Panc1 (cell line): Measurements from ENCODE around the gene CDIP1. TPM values are rescaled to one million over a fixed set of nuclear protein-coding genes. Genes with fewer than 3 reads are reported as not detected.
A peak's percentile ranks its signal among the peaks of the same experiment; 100 is the strongest.

Source experiments
- ATAC-seq: fragments of 200-7000 bp; cut with Tn5 transposase; 2 replicates; pipeline ENCODE4 v1.9.1; 2020; ENCODE audit warnings: mild to moderate bottlenecking, moderate library complexity
- BruUV-seq: library from RNA; stranded (reverse); fragments of 400-500 nt; replicated peaks from 2 replicates; lab custom pipeline; 2021; lab: Mats Ljungman, UMichigan
- CTCF ChIA-PET: fragments of 300-600 bp; sonication (Branson Sonifier 250); formaldehyde crosslinking; loops from one replicate; lab custom pipeline; 2022; ENCODE audit warnings: antibody characterized with exemption; lab: Charles Lee
- POLR2A ChIA-PET: fragments of 300-600 bp; sonication (Branson Sonifier 250); formaldehyde crosslinking; loops from one replicate; lab custom pipeline; 2022; ENCODE audit warnings: antibody characterized with exemption; lab: Charles Lee
- DNase-seq: peaks from one replicate; pipeline ENCODE4 v3.0.0-alpha.2; 2010; ENCODE audit warnings: low read depth, low spot score
- H3K27ac ChIP-seq: 2 replicates; pipeline ENCODE4 v1.5.1; 2011; ENCODE audit warnings: mild to moderate bottlenecking, low read length, inconsistent platforms
- H3K27me3 ChIP-seq: fragments of 200-500 bp; sonication (Bioruptor generic); 2 replicates; pipeline ENCODE4 v1.6.0; 2014; ENCODE audit warnings: low read length, inconsistent platforms; ENCODE audit not compliant: control insufficient read depth, insufficient read depth
- H3K36me3 ChIP-seq: fragments of 200-500 bp; sonication (Bioruptor generic); 2 replicates; pipeline ENCODE4 v1.5.1; 2014; ENCODE audit warnings: inconsistent platforms, mild to moderate bottlenecking, low read length, moderate library complexity; ENCODE audit not compliant: control insufficient read depth, insufficient read depth
- H3K4me1 ChIP-seq: 2 replicates; pipeline ENCODE4 v1.5.1; 2011; ENCODE audit warnings: inconsistent platforms, mild to moderate bottlenecking, low read length, moderate library complexity; ENCODE audit not compliant: control insufficient read depth, insufficient read depth
- H3K4me3 ChIP-seq, 2 experiments: 2 replicates each; pipeline ENCODE4 v1.5.1; 2011 to 2012; ENCODE audit warnings: low read depth in 2 of 2, low read length in 2 of 2, mild to moderate bottlenecking in 2 of 2, inconsistent platforms in 1 of 2, moderate library complexity in 1 of 2
- H3K9me3 ChIP-seq: fragments of 200-500 bp; sonication (Bioruptor generic); 2 replicates; pipeline ENCODE4 v1.5.1; 2014; ENCODE audit warnings: low read depth, mild to moderate bottlenecking, inconsistent platforms, low read length, moderate library complexity; ENCODE audit not compliant: control insufficient read depth, insufficient read depth
- CTCF ChIP-seq: fragments of 450-650 bp; IDR thresholded peaks from 2 replicates; pipeline ENCODE4 v1.5.1; 2017; ENCODE audit warnings: mild to moderate bottlenecking
- POLR2AphosphoS5 ChIP-seq: IDR thresholded peaks from 2 replicates; pipeline ENCODE4 v1.6.1; 2012; ENCODE audit warnings: mild to moderate bottlenecking, low read depth, low read length, moderate library complexity
- REST ChIP-seq, 2 experiments: IDR thresholded peaks; 2 replicates each; pipeline ENCODE4 v1.6.1; 2011 to 2012; ENCODE audit warnings: low read depth in 2 of 2, control low read depth in 1 of 2, low read length in 1 of 2, mild to moderate bottlenecking in 1 of 2, moderate library complexity in 1 of 2; ENCODE audit not compliant: insufficient read depth in 1 of 2
- SIN3A ChIP-seq: IDR thresholded peaks from 2 replicates; pipeline ENCODE4 v1.6.1; 2012; ENCODE audit warnings: low read depth, mild to moderate bottlenecking, low read length, moderate library complexity, borderline replicate concordance; ENCODE audit not compliant: insufficient read depth
- TCF7L2 ChIP-seq: IDR thresholded peaks from 2 replicates; pipeline ENCODE4 v1.6.1; 2011; ENCODE audit warnings: mild to moderate bottlenecking, low read depth, low read length, inconsistent platforms
- in situ Hi-C: cut with HindIII; loops from 2 replicates; pipeline ENCODE4 v1.10.0; 2016; ENCODE audit warnings: low sequenced_read_pairs, low pct_unique_long_range_greater_than_20kb
- intact Hi-C: fragments of 100-400 bp; cut with micrococcal nuclease; formaldehyde crosslinking; loops from one replicate; pipeline ENCODE4 v1.10.0; 2022; ENCODE audit not compliant: unreplicated experiment
- total RNA-seq: library from RNA; stranded (reverse); gene quantifications from one replicate; pipeline ENCODE4 v1.2.1, GENCODE V29; 2021; ENCODE audit not compliant: unreplicated experiment

The CDIP1 gene
- total RNA-seq, 1 experiment from 2014 or later, result 26.8 TPM

GRCh38 chr16:4501071-4501478 lies 37.5 kb downstream of the CDIP1 start:
- Histone ChIP-seq H3K4me1 (peaks cover 22% of the 10 kb centered on the region), H3K4me3 (no peak overlapping the region), H3K36me3 (no peaks in the 10 kb centered on the region), H3K27me3 (no peaks in the 10 kb centered on the region), H3K27ac (peak overlapping the region; percentile 45), H3K9me3 (no peaks in the 10 kb centered on the region)
- no TSS peak for BruUV-seq
- ATAC-seq (no peak), DNase-seq (no peak)
- in situ Hi-C loops, result no loop called here
- POLR2A ChIA-PET, result no interaction called here
- CTCF ChIA-PET, result no interaction called here
- no peak for TF ChIP-seq POLR2AphosphoS5
- TF ChIP-seq SIN3A, result no peak
- no peak for TF ChIP-seq REST (IDR thresholded peaks at IDR 0.05; ENCODE audit: insufficient read depth in 1 of 2, low read depth in 2 of 2, low read length in 1 of 2)
- no peak for TF ChIP-seq CTCF
- TF ChIP-seq TCF7L2, result no peak
- intact Hi-C loops, result loop anchor here (5.0 kb wide), 1 partner anchor 86 kb away; no protein-coding TSS in a partner anchor

GRCh38 chr16:4500272-4500671 lies 38.3 kb downstream of the CDIP1 start:
- Histone ChIP-seq H3K9me3 (no peaks in the 10 kb centered on the region), H3K36me3 (no peaks in the 10 kb centered on the region), H3K4me3 (no peak overlapping the region), H3K27ac (peak overlapping the region; percentile 45; the same call in 1 of the 2 replicates), H3K27me3 (no peaks in the 10 kb centered on the region), H3K4me1 (peaks cover 28% of the 10 kb centered on the region)
- CTCF ChIA-PET, result no interaction called here
- intact Hi-C loops (loop anchor here (5.0 kb wide), 1 partner anchor 87 kb away; no protein-coding TSS in a partner anchor), in situ Hi-C loops (no loop called here)
- peak; percentile 94 for ATAC-seq
- no peak for TF ChIP-seq POLR2AphosphoS5
- no peak for DNase-seq
- BruUV-seq, result no TSS peak
- POLR2A ChIA-PET, result interaction anchor here (0.6 kb wide), 2 partner anchors 12 to 227 kb away, joined by 3 to 16 read pairs; partner anchors contain the start of gene TFAP4

- H3K27ac ChIP-seq, result no peak overlapping the region
- BruUV-seq, result no TSS peak
- H3K4me3 ChIP-seq, result no peak overlapping the region
- no peaks in the 10 kb centered on the region for H3K9me3 ChIP-seq
- CTCF ChIA-PET, result no interaction called here
- ATAC-seq (no peak), DNase-seq (no peak)
- POLR2A ChIA-PET, result no interaction called here
- H3K27me3 ChIP-seq, result no peaks in the 10 kb centered on the region
- no peaks in the 10 kb centered on the region for H3K36me3 ChIP-seq
- TF ChIP-seq REST (IDR thresholded peaks at IDR 0.05; ENCODE audit: insufficient read depth in 1 of 2, low read depth in 2 of 2, low read length in 1 of 2), result no peak
- no peak for TF ChIP-seq POLR2AphosphoS5
- TF ChIP-seq TCF7L2, result no peak
- TF ChIP-seq SIN3A, result no peak
- no peak for TF ChIP-seq CTCF
- in situ Hi-C loops, result no loop called here
- intact Hi-C loops, result no loop called here
- H3K4me1 ChIP-seq, result peaks cover 30% of the 10 kb centered on the region
Observed at GRCh38 chr16:4499196-4499555, 39.4 kb downstream of the CDIP1 start.
